Measurements from ENCODE around the gene RPGRIP1. TPM values are rescaled to one million over a fixed set of nuclear protein-coding genes. Genes with fewer than 3 reads are reported as not detected.
"Not testable (repeated sequence)": the region's sequence is repeated elsewhere in the genome, so short reads cannot be mapped to it uniquely, and the experiment has no call there.

The RPGRIP1 gene
- total RNA-seq, 1 donor from 2014 or later = not detected

DNA sequence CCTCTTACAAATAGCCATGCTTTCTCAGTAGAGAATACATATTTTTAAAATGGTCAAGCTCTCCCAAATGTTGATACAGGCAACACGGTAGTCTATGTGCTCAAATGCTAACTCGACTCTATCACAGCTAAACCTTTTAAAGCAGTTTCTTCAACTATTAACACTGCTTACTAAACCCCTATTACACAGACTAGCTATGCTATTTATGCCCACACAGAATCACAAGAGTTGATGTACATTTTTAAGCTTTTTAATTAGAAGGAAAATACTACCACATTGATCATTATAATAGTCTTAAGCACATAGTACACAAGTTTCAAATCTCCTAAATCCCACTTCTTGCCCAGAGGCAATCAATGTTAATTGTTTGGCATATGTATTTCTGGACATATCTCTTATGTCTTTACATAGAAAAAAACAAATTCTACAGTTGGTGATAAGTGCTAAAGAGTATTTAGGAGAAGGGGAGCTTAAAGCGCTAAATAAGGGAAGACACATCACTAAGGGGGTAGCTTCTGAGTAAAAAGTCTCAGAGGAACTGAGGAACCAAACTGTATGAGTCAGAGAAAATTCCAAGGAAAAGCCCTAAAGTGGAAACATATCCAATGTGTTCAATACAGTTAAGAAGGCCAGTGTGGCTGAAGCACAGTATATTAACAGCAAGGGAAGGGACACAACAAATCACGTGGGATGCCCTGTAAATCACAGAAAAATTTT lies 24.3 kb upstream of the RPGRIP1 start:
- H3K4me3 Mint-ChIP-seq (ENCODE audit: unreplicated experiment) = peak overlapping the region; percentile 51
- Histone ChIP-seq H3K36me3 (ENCODE audit: insufficient read depth, low read length) (peaks cover 48% of the 10 kb centered on the region), H3K4me1 (ENCODE audit: insufficient read depth, low read length) (peaks cover 22% of the 10 kb centered on the region), H3K9me3 (ENCODE audit: insufficient read depth, low read depth, low read length) (no peaks in the 10 kb centered on the region), H3K27me3 (ENCODE audit: insufficient read depth, low read length) (no peaks in the 10 kb centered on the region), H3K79me2 (ENCODE audit: insufficient read depth, low read length) (peaks cover 98% of the 10 kb centered on the region), H3K27ac (ENCODE audit: low read depth, low read length) (no peak overlapping the region), H3K9ac (ENCODE audit: low read length) (peak overlapping the region; percentile 0), H4K20me1 (ENCODE audit: insufficient read depth, low read length) (peaks cover 95% of the 10 kb centered on the region), H3K4me2 (ENCODE audit: low read length) (peak overlapping the region; percentile 24), H2AFZ (ENCODE audit: low read depth, low read length) (no peak overlapping the region), H3K4me3 (ENCODE audit: insufficient read depth, low read depth, low read length) (no peak overlapping the region)
- H3K36me3 Mint-ChIP-seq (ENCODE audit: low read depth, unreplicated experiment) = peaks cover 10% of the 10 kb centered on the region
- peak; percentile 32 for DNase-seq (ENCODE audit: low read depth)
- H3K4me1 Mint-ChIP-seq (ENCODE audit: low read depth, unreplicated experiment) = peaks cover 46% of the 10 kb centered on the region
- TF ChIP-seq EZH2 (IDR thresholded peaks at IDR 0.05; ENCODE audit: insufficient read depth, low read length) = no peak
- TF ChIP-seq, protein P1, sequence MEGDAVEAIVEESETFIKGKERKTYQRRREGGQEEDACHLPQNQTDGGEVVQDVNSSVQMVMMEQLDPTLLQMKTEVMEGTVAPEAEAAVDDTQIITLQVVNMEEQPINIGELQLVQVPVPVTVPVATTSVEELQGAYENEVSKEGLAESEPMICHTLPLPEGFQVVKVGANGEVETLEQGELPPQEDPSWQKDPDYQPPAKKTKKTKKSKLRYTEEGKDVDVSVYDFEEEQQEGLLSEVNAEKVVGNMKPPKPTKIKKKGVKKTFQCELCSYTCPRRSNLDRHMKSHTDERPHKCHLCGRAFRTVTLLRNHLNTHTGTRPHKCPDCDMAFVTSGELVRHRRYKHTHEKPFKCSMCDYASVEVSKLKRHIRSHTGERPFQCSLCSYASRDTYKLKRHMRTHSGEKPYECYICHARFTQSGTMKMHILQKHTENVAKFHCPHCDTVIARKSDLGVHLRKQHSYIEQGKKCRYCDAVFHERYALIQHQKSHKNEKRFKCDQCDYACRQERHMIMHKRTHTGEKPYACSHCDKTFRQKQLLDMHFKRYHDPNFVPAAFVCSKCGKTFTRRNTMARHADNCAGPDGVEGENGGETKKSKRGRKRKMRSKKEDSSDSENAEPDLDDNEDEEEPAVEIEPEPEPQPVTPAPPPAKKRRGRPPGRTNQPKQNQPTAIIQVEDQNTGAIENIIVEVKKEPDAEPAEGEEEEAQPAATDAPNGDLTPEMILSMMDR (IDR thresholded peaks at IDR 0.05; ENCODE audit: insufficient read depth, low read depth, low read length) = no peak
- H3K27me3 Mint-ChIP-seq (ENCODE audit: low read depth, unreplicated experiment) = no peaks in the 10 kb centered on the region
- H3K27ac Mint-ChIP-seq (ENCODE audit: unreplicated experiment) = peak overlapping the region; percentile 79
- FAIRE-seq = peak; percentile 71
- H3K9me3 Mint-ChIP-seq (ENCODE audit: unreplicated experiment) = no peaks in the 10 kb centered on the region

DNA sequence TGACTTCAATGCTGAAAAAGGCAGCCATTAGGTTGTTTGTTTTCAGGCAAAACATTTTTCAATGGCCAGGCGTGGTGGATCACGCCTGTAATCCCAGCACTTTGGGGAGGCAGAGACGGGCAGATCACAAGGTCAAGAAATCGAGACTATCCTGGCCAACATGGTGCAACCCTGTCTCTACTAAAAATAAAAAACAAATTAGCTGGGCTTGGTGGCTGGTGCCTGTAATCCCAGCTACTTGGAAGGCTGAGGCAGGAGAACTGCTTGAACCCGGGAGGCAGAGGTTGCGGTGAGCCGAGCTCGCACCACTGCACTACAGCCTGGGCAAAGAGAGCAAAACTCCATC lies 23.8 kb upstream of the RPGRIP1 start:
- H3K4me2 ChIP-seq (ENCODE audit: low read length) = peak overlapping the region; percentile 24
- FAIRE-seq; H3K36me3 Mint-ChIP-seq (ENCODE audit: low read depth, unreplicated experiment); H2AFZ ChIP-seq (ENCODE audit: low read depth, low read length); H3K4me3 Mint-ChIP-seq (ENCODE audit: unreplicated experiment); H3K9me3 ChIP-seq (ENCODE audit: insufficient read depth, low read depth, low read length); H3K27me3 ChIP-seq (ENCODE audit: insufficient read depth, low read length); H3K27me3 Mint-ChIP-seq (ENCODE audit: low read depth, unreplicated experiment); DNase-seq (ENCODE audit: low read depth); H3K9me3 Mint-ChIP-seq (ENCODE audit: unreplicated experiment); H3K27ac ChIP-seq (ENCODE audit: low read depth, low read length); H3K4me3 ChIP-seq (ENCODE audit: insufficient read depth, low read depth, low read length): not testable (repeated sequence)
- H3K4me1 Mint-ChIP-seq (ENCODE audit: low read depth, unreplicated experiment) = peaks cover 46% of the 10 kb centered on the region
- peaks cover 22% of the 10 kb centered on the region for H3K4me1 ChIP-seq (ENCODE audit: insufficient read depth, low read length)
- peaks cover 98% of the 10 kb centered on the region for H3K79me2 ChIP-seq (ENCODE audit: insufficient read depth, low read length)
- H3K36me3 ChIP-seq (ENCODE audit: insufficient read depth, low read length) = peaks cover 48% of the 10 kb centered on the region
- H3K9ac ChIP-seq (ENCODE audit: low read length) = peak overlapping the region; percentile 0
- H3K27ac Mint-ChIP-seq (ENCODE audit: unreplicated experiment) = peak overlapping the region; percentile 79
- H4K20me1 ChIP-seq (ENCODE audit: insufficient read depth, low read length) = peaks cover 95% of the 10 kb centered on the region

DNA sequence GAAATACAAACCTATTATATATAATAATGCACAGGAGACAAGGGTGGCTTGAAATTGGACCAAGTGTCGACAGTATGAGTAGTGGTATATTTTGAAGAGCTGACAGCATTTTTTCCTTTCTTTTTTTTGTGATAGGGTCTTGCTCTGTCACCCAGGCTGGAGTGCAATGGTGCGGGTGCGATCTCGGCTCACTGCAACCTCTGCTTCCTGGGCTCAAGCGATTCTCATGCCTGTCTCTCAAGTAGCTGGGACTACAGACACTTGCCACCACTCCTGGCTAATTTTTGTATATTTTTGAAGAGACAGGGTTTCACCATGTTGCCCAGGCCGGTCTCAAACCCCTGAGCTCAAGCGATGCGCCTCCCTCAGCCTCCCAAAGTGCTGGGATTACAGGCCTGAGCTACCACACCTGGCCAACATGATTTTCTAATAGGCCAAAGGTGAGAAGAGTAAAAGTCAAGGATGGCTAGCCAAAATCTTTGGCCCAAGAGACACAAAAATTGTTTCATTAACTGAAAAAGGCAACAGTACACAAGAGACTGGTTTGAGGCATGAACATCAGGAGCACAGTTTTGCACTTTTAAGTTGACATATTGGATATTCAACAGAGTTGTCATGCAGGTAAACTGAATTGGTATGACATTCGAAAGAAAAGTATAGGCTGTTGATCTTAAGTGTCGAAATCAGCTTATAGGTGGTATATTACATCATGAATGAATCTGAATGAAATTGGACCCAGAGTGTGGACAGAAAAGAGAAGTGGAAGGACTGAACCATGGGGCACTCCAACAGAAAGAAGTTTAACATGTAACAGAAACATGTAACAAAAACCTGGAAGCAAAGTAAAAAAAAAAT lies 23.1 kb upstream of the RPGRIP1 start:
- peak overlapping the region; percentile 28 for H3K9ac ChIP-seq (ENCODE audit: low read length)
- peaks cover 98% of the 10 kb centered on the region for H3K79me2 ChIP-seq (ENCODE audit: insufficient read depth, low read length)
- DNase-seq (ENCODE audit: low read depth) (no peak), FAIRE-seq (no peak)
- no peak overlapping the region for H3K27ac ChIP-seq (ENCODE audit: low read depth, low read length)
- no peak for TF ChIP-seq EZH2 (IDR thresholded peaks at IDR 0.05; ENCODE audit: insufficient read depth, low read length)
- TF ChIP-seq, protein P1 (IDR thresholded peaks at IDR 0.05; ENCODE audit: insufficient read depth, low read depth, low read length) = no peak
- no peaks in the 10 kb centered on the region for H3K27me3 ChIP-seq (ENCODE audit: insufficient read depth, low read length)
- H4K20me1 ChIP-seq (ENCODE audit: insufficient read depth, low read length) = peaks cover 95% of the 10 kb centered on the region
- Mint-ChIP-seq H3K4me3 (ENCODE audit: unreplicated experiment) (peak overlapping the region; percentile 66), H3K36me3 (ENCODE audit: low read depth, unreplicated experiment) (peaks cover 6% of the 10 kb centered on the region), H3K9me3 (ENCODE audit: unreplicated experiment) (no peaks in the 10 kb centered on the region), H3K4me1 (ENCODE audit: low read depth, unreplicated experiment) (peaks cover 46% of the 10 kb centered on the region), H3K27ac (ENCODE audit: unreplicated experiment) (peak overlapping the region; percentile 54), H3K27me3 (ENCODE audit: low read depth, unreplicated experiment) (no peaks in the 10 kb centered on the region)
- H2AFZ ChIP-seq (ENCODE audit: low read depth, low read length) = no peak overlapping the region
- H3K4me3 ChIP-seq (ENCODE audit: insufficient read depth, low read depth, low read length) = no peak overlapping the region
- no peaks in the 10 kb centered on the region for H3K9me3 ChIP-seq (ENCODE audit: insufficient read depth, low read depth, low read length)
- peaks cover 52% of the 10 kb centered on the region for H3K36me3 ChIP-seq (ENCODE audit: insufficient read depth, low read length)
- peaks cover 22% of the 10 kb centered on the region for H3K4me1 ChIP-seq (ENCODE audit: insufficient read depth, low read length)
- peak overlapping the region; percentile 51 for H3K4me2 ChIP-seq (ENCODE audit: low read length)

All from astrocyte (in vitro differentiated cells and primary cell).